Keratinocyte (primary cell): ENCODE data around the gene S100A6. TPM values are rescaled to one million over a fixed set of nuclear protein-coding genes. Genes with fewer than 3 reads are reported as not detected.

Experiments
- DNase-seq: peaks from one replicate; pipeline ENCODE4 v3.0.0-alpha.2; 2011; ENCODE audit warnings: low read depth, missing footprints, low spot score
- FAIRE-seq: peaks from 2 replicates; lab custom pipeline; 2011; peaks lifted over from hg19 to GRCh38; lab: Jason Lieb, UNC
- H2AFZ ChIP-seq: 2 replicates; pipeline ENCODE4 v1.6.0; 2012; ENCODE audit warnings: low read length, control low read depth, inconsistent platforms; ENCODE audit not compliant: control insufficient read depth
- H3K27ac ChIP-seq: 2 replicates; pipeline ENCODE4 v1.5.1; 2011; ENCODE audit warnings: low read length; ENCODE audit not compliant: control insufficient read depth, insufficient read depth
- H3K27me3 ChIP-seq: 3 replicates; pipeline ENCODE4 v1.6.0; 2011; ENCODE audit warnings: low read length; ENCODE audit not compliant: control insufficient read depth, insufficient read depth; ENCODE audit errors: extremely low read depth
- H3K36me3 ChIP-seq, 2 experiments: 2 replicates in 1 of 2; 3 replicates in 1 of 2; pipeline ENCODE4 v1.5.1; 2011; ENCODE audit warnings: low read length in 2 of 2, mild to moderate bottlenecking in 1 of 2; ENCODE audit not compliant: control insufficient read depth in 2 of 2, insufficient read depth in 2 of 2; ENCODE audit errors: extremely low read depth in 1 of 2
- H3K4me1 ChIP-seq: 3 replicates; pipeline ENCODE4 v1.5.1; 2011; ENCODE audit warnings: low read length; ENCODE audit not compliant: control insufficient read depth, insufficient read depth; ENCODE audit errors: extremely low read depth
- H3K4me2 ChIP-seq: 3 replicates; pipeline ENCODE4 v1.6.0; 2011; ENCODE audit warnings: low read depth, low read length; ENCODE audit not compliant: control insufficient read depth, insufficient read depth; ENCODE audit errors: extremely low read depth
- H3K4me3 ChIP-seq, 3 experiments: fragments of 200-600 bp in 1 of 3; sonication (generic) in 1 of 3; 2 replicates in 2 of 3; 3 replicates in 1 of 3; pipeline ENCODE4 v1.5.1; 2011 to 2016; ENCODE audit warnings: low read length in 3 of 3, mild to moderate bottlenecking in 3 of 3, control low read depth in 2 of 3, inconsistent platforms in 1 of 3, low read depth in 1 of 3, mixed read lengths in 1 of 3, mixed run types in 1 of 3, moderate library complexity in 1 of 3; ENCODE audit not compliant: control insufficient read depth in 2 of 3, insufficient read depth in 2 of 3; ENCODE audit errors: extremely low read depth in 1 of 3
- H3K79me2 ChIP-seq: 2 replicates; pipeline ENCODE4 v1.6.0; 2012; ENCODE audit warnings: low read length; ENCODE audit not compliant: control insufficient read depth, insufficient read depth
- H3K9ac ChIP-seq: 3 replicates; pipeline ENCODE4 v1.6.0; 2011; ENCODE audit warnings: low read length; ENCODE audit not compliant: control insufficient read depth, insufficient read depth; ENCODE audit errors: extremely low read depth
- H3K9me1 ChIP-seq: 3 replicates; pipeline ENCODE4 v1.6.0; 2011; ENCODE audit warnings: low read length; ENCODE audit not compliant: control insufficient read depth, insufficient read depth; ENCODE audit errors: extremely low read depth
- H3K9me3 ChIP-seq: 2 replicates; pipeline ENCODE4 v1.5.1; 2012; ENCODE audit warnings: low read depth, low read length; ENCODE audit not compliant: control insufficient read depth
- H4K20me1 ChIP-seq: 3 replicates; pipeline ENCODE4 v1.6.0; 2011; ENCODE audit warnings: low read length; ENCODE audit not compliant: control insufficient read depth, insufficient read depth; ENCODE audit errors: extremely low read depth
- CTCF ChIP-seq, 3 experiments: IDR thresholded peaks in 1 of 3; conservative IDR thresholded peaks in 1 of 3; optimal IDR thresholded peaks in 1 of 3; 2 replicates in 2 of 3; 3 replicates in 1 of 3; pipeline versions ENCODE3 to v1.5.1; 2011; ENCODE audit warnings: low read length in 3 of 3, mild to moderate bottlenecking in 3 of 3, moderate library complexity in 2 of 3, control low read depth in 1 of 3, inconsistent platforms in 1 of 3; ENCODE audit not compliant: insufficient read depth in 2 of 3; ENCODE audit errors: extremely low read depth in 1 of 3
- EZH2 ChIP-seq: IDR thresholded peaks from one replicate; pipeline ENCODE4 v1.6.1; 2012; ENCODE audit warnings: inconsistent platforms, mild to moderate bottlenecking, low read length, moderate library complexity
- dilution Hi-C: fragments of 300-500 bp; cut with MboI; formaldehyde crosslinking; loops from one replicate; pipeline ENCODE4 v1.7.0; 2020; ENCODE audit warnings: low sequenced_read_pairs; ENCODE audit not compliant: extremely low pct_ligation_motif_present
- polyA plus RNA-seq, 5 experiments: library from polyadenylated mRNA; depleted of rRNA in 3 of 5; stranded (reverse) in 3 of 5; stranded (forward) in 1 of 5; unstranded in 1 of 5; fragments of >200 nt; gene quantifications; 1 replicate in 1 of 5; 2 replicates in 3 of 5; 3 replicates in 1 of 5; pipeline versions ENCODE4 v1.2.1 to v1.2.3, GENCODE V29; 2011 to 2012; ENCODE audit warnings: missing spikeins in 2 of 5, low read depth in 1 of 5, low replicate concordance in 1 of 5

The S100A6 gene
- polyA plus RNA-seq, 1 donor (not counting 4 experiments of a cell fraction or from before 2014, with no cell fraction given) = 2,598 TPM

DNA sequence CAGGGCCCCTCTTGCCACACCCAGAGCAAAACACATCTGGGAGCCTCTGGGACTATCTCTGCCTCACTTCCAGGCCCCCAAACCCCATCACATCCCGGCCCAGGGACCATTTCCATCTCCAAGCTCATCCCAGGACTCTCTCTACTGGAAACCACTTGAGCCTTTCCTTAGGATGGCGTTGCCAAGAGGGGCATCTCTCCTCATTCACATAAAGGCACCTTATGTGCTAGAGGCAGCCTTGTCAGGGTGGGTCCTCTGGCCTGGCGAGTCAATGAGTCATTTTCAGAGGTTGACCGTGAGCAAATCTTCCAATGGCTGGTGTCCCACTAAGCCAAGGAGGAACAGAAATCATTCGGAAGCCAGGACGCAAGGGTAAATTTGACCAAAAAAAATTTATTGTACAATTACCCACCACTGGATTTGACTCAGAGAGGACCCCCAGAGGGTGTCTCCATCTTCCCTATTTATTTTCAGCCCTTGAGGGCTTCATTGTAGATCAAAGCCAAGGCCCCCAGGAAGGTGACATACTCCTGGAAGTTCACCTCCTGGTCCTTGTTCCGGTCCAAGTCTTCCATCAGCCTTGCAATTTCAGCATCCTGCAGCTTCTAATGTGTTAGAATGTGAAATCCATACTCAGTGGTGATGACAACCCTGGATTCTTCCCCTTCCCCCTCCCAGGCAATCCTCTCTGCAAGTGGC, 1.4 kb downstream of the S100A6 start:
- Histone ChIP-seq H3K36me3 (peaks cover 2 to 15% of the 10 kb centered on the region in 2 experiments), H4K20me1 (peaks cover 8% of the 10 kb centered on the region), H3K4me3 (peak overlapping the region; percentile 64 to 100 (median 95)), H3K9me3 (no peaks in the 10 kb centered on the region), H3K27ac (peak overlapping the region; percentile 99), H3K4me1 (peaks cover 60% of the 10 kb centered on the region), H3K4me2 (peak overlapping the region; percentile 100), H3K9me1 (no peaks in the 10 kb centered on the region), H3K9ac (peak overlapping the region; percentile 99), H3K27me3 (no peaks in the 10 kb centered on the region), H2AFZ (no peak overlapping the region), H3K79me2 (peaks cover 16% of the 10 kb centered on the region)
- FAIRE-seq = peak; percentile 9
- DNase-seq = no peak
- dilution Hi-C loops = no loop called here
- no peak for TF ChIP-seq CTCF (optimal IDR thresholded peaks at IDR 0.05 in 1 of 3, IDR thresholded peaks at IDR 0.05 in 1 of 3, conservative IDR thresholded peaks at IDR 0.05 in 1 of 3; ENCODE audit: extremely low read depth in 1 of 3, insufficient read depth in 2 of 3, low read length in 3 of 3)
- no peak for TF ChIP-seq EZH2

GRCh38 chr1:153533689-153534201, 2.0 kb downstream of the S100A6 start:
- H3K79me2 ChIP-seq = peaks cover 16% of the 10 kb centered on the region
- H3K4me1 ChIP-seq = peaks cover 57% of the 10 kb centered on the region
- dilution Hi-C loops = no loop called here
- TF ChIP-seq CTCF (optimal IDR thresholded peaks at IDR 0.05 in 1 of 3, IDR thresholded peaks at IDR 0.05 in 1 of 3, conservative IDR thresholded peaks at IDR 0.05 in 1 of 3; ENCODE audit: extremely low read depth in 1 of 3, insufficient read depth in 2 of 3, low read length in 3 of 3) (no peak), EZH2 (no peak)
- no peak overlapping the region for H2AFZ ChIP-seq
- no peaks in the 10 kb centered on the region for H3K9me1 ChIP-seq
- peak overlapping the region; percentile 64 to 100 (median 95) for H3K4me3 ChIP-seq
- peak overlapping the region; percentile 99 for H3K27ac ChIP-seq
- H3K9me3 ChIP-seq = no peaks in the 10 kb centered on the region
- FAIRE-seq = peak; percentile 83
- peak; percentile 80 for DNase-seq
- peaks cover 8% of the 10 kb centered on the region for H4K20me1 ChIP-seq
- H3K27me3 ChIP-seq = no peaks in the 10 kb centered on the region
- peak overlapping the region; percentile 100 for H3K4me2 ChIP-seq
- H3K9ac ChIP-seq = peak overlapping the region; percentile 99
- peaks cover 2 to 15% of the 10 kb centered on the region in 2 experiments for H3K36me3 ChIP-seq
